Measurements from ENCODE around the gene GNA15.

GNA15 gene

GRCh38 chr19:3115916-3116602, 19.8 kb upstream of the GNA15 start:
- H3K27ac ChIP-seq (ENCODE audit: low read depth, low read length, poor library complexity, severe bottlenecking) = no peak overlapping the region
- TF ChIP-seq CTCF (IDR thresholded peaks at IDR 0.05; ENCODE audit: low read length) (no peak), EZH2 (IDR thresholded peaks at IDR 0.05; ENCODE audit: borderline replicate concordance, low read length) (no peak)
- H3K79me2 ChIP-seq (ENCODE audit: insufficient read depth, low read length) = no peaks in the 10 kb centered on the region
- H3K9me3 ChIP-seq (ENCODE audit: low read length) = no peaks in the 10 kb centered on the region
- no peak overlapping the region for H3K9ac ChIP-seq (ENCODE audit: low read length)
- H3K36me3 ChIP-seq (ENCODE audit: insufficient read depth, low read length) = no peaks in the 10 kb centered on the region
- H3F3A ChIP-seq (ENCODE audit: insufficient read depth, low read length) = no peaks in the 10 kb centered on the region
- no peak overlapping the region for H3K4me3 ChIP-seq (ENCODE audit: low read depth, low read length, poor library complexity, severe bottlenecking)
- peaks cover 3% of the 10 kb centered on the region; the same call in 1 of the 2 replicates for H3K27me3 ChIP-seq (ENCODE audit: insufficient read depth, low read length)
- no peaks in the 10 kb centered on the region for H3K4me1 ChIP-seq (ENCODE audit: insufficient read depth, low read length, severe bottlenecking)
- no peak overlapping the region for H2AFZ ChIP-seq (ENCODE audit: low read length)
- H4K20me1 ChIP-seq (ENCODE audit: insufficient read depth, low read length) = no peaks in the 10 kb centered on the region
- H3K9me2 ChIP-seq (ENCODE audit: low read depth, low read length) = no peaks in the 10 kb centered on the region
- no peak overlapping the region for H3K4me2 ChIP-seq (ENCODE audit: low read length)

GRCh38 chr19:3116621-3117020, 19.2 kb upstream of the GNA15 start:
- Histone ChIP-seq H3K4me1 (ENCODE audit: insufficient read depth, low read length, severe bottlenecking) (no peaks in the 10 kb centered on the region), H3K79me2 (ENCODE audit: insufficient read depth, low read length) (no peaks in the 10 kb centered on the region), H3K27me3 (ENCODE audit: insufficient read depth, low read length) (no peaks in the 10 kb centered on the region; the same call in 1 of the 2 replicates), H3K4me2 (ENCODE audit: low read length) (no peak overlapping the region), H3F3A (ENCODE audit: insufficient read depth, low read length) (no peaks in the 10 kb centered on the region), H4K20me1 (ENCODE audit: insufficient read depth, low read length) (no peaks in the 10 kb centered on the region), H3K36me3 (ENCODE audit: insufficient read depth, low read length) (no peaks in the 10 kb centered on the region), H2AFZ (ENCODE audit: low read length) (no peak overlapping the region), H3K9ac (ENCODE audit: low read length) (no peak overlapping the region), H3K4me3 (ENCODE audit: low read depth, low read length, poor library complexity, severe bottlenecking) (no peak overlapping the region), H3K9me2 (ENCODE audit: low read depth, low read length) (no peaks in the 10 kb centered on the region), H3K27ac (ENCODE audit: low read depth, low read length, poor library complexity, severe bottlenecking) (no peak overlapping the region), H3K9me3 (ENCODE audit: low read length) (no peaks in the 10 kb centered on the region)
- TF ChIP-seq CTCF (IDR thresholded peaks at IDR 0.05; ENCODE audit: low read length) (no peak), EZH2 (IDR thresholded peaks at IDR 0.05; ENCODE audit: borderline replicate concordance, low read length) (no peak)

- Histone ChIP-seq H3K4me1 (ENCODE audit: insufficient read depth, low read length, severe bottlenecking) (no peaks in the 10 kb centered on the region), H3K36me3 (ENCODE audit: insufficient read depth, low read length) (no peaks in the 10 kb centered on the region), H3K27ac (ENCODE audit: low read depth, low read length, poor library complexity, severe bottlenecking) (no peak overlapping the region), H3K9me3 (ENCODE audit: low read length) (no peaks in the 10 kb centered on the region), H3K4me3 (ENCODE audit: low read depth, low read length, poor library complexity, severe bottlenecking) (no peak overlapping the region), H3F3A (ENCODE audit: insufficient read depth, low read length) (no peaks in the 10 kb centered on the region), H3K27me3 (ENCODE audit: insufficient read depth, low read length) (no peaks in the 10 kb centered on the region), H3K4me2 (ENCODE audit: low read length) (no peak overlapping the region), H2AFZ (ENCODE audit: low read length) (no peak overlapping the region), H3K9ac (ENCODE audit: low read length) (no peak overlapping the region), H4K20me1 (ENCODE audit: insufficient read depth, low read length) (no peaks in the 10 kb centered on the region), H3K9me2 (ENCODE audit: low read depth, low read length) (no peaks in the 10 kb centered on the region), H3K79me2 (ENCODE audit: insufficient read depth, low read length) (no peaks in the 10 kb centered on the region)
- TF ChIP-seq EZH2 (IDR thresholded peaks at IDR 0.05; ENCODE audit: borderline replicate concordance, low read length) = no peak
- no peak for TF ChIP-seq CTCF (IDR thresholded peaks at IDR 0.05; ENCODE audit: low read length)
Observed at GRCh38 chr19:3117716-3118115, 18.1 kb upstream of the GNA15 start.
